C4-2B (cell line): ENCODE data around the gene CTTN.

Experiments used
- H3K27ac ChIP-seq: fragments of 450-650 bp; 2 replicates; pipeline ENCODE4 v1.5.1; 2017
- ZFX ChIP-seq: fragments of 450-650 bp; IDR thresholded peaks from 2 replicates; pipeline ENCODE4 v1.6.1; 2017
- TF ChIP-seq, protein P1 (sequence below): fragments of 450-650 bp; conservative IDR thresholded peaks from 2 replicates; pipeline ENCODE4 v1.5.1; 2017; ENCODE audit warnings: mild to moderate bottlenecking

CTTN gene

GRCh38 chr11:70434813-70435278 lies 36.5 kb downstream of the CTTN start:
- H3K27ac ChIP-seq = no peak overlapping the region
- TF ChIP-seq, protein P1, sequence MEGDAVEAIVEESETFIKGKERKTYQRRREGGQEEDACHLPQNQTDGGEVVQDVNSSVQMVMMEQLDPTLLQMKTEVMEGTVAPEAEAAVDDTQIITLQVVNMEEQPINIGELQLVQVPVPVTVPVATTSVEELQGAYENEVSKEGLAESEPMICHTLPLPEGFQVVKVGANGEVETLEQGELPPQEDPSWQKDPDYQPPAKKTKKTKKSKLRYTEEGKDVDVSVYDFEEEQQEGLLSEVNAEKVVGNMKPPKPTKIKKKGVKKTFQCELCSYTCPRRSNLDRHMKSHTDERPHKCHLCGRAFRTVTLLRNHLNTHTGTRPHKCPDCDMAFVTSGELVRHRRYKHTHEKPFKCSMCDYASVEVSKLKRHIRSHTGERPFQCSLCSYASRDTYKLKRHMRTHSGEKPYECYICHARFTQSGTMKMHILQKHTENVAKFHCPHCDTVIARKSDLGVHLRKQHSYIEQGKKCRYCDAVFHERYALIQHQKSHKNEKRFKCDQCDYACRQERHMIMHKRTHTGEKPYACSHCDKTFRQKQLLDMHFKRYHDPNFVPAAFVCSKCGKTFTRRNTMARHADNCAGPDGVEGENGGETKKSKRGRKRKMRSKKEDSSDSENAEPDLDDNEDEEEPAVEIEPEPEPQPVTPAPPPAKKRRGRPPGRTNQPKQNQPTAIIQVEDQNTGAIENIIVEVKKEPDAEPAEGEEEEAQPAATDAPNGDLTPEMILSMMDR = no peak
- no peak for TF ChIP-seq ZFX

DNA sequence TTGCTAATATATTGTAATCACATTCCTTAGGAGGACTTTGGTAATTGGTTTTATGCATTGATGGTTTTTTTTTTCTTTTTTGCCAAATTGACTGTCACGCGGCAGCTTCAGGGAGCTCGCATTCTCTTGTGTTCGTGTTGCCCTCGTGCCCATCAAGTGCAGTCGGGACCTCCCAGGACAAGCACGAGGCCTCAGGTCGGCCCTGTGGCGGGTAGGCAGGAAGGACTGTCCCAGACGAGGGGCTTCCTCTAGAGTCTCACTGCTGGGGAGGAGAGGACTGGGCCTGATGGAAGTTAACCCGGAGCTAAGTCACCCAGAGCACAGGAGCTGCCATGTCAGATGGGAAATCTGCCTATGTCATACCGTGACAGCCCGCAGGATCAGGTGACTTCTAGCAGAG lies 37.0 kb downstream of the CTTN start:
- TF ChIP-seq, protein P1 = no peak
- TF ChIP-seq ZFX = no peak
- H3K27ac ChIP-seq = no peak overlapping the region

GRCh38 chr11:70435765-70436500 lies 37.6 kb downstream of the CTTN start:
- no peak for TF ChIP-seq ZFX
- TF ChIP-seq, protein P1 = no peak
- no peak overlapping the region for H3K27ac ChIP-seq

GRCh38 chr11:70436501-70436860 lies 38.2 kb downstream of the CTTN start:
- TF ChIP-seq, protein P1 = no peak
- TF ChIP-seq ZFX = no peak
- no peak overlapping the region for H3K27ac ChIP-seq

GRCh38 chr11:70437111-70437784 lies 38.9 kb downstream of the CTTN start:
- H3K27ac ChIP-seq = no peak overlapping the region
- TF ChIP-seq, protein P1 = no peak
- TF ChIP-seq ZFX = no peak

GRCh38 chr11:70440206-70440605 lies 41.9 kb downstream of the CTTN start:
- no peak for TF ChIP-seq ZFX
- TF ChIP-seq, protein P1 = no peak
- no peak overlapping the region for H3K27ac ChIP-seq

GRCh38 chr11:70443773-70444030 lies 45.4 kb downstream of the CTTN start:
- TF ChIP-seq ZFX = no peak
- TF ChIP-seq, protein P1 = no peak
- no peak overlapping the region for H3K27ac ChIP-seq
